Tibial nerve (tissue), 4 donors: ENCODE results near the gene PCDH12. TPM values are rescaled to one million over a fixed set of nuclear protein-coding genes. Genes with fewer than 3 reads are reported as not detected.

Experiments
- DNase-seq, 2 donors: peaks; one replicate each; pipeline ENCODE4 v3.0.0-alpha.2; 2019; ENCODE audit warnings: low spot score in 2 of 2
- H3K27ac ChIP-seq, 4 donors: fragments of 200-600 bp; sonication (generic) in 3 of 4; one replicate each; pipeline ENCODE4 v1.5.1; 2017 to 2019; ENCODE audit warnings: mild to moderate bottlenecking in 1 of 4
- H3K27me3 ChIP-seq, 2 donors: fragments of 200-600 bp; sonication (generic) in 1 of 2; one replicate each; pipeline versions ENCODE4 v1.5.1 to v1.6.0; 2017 to 2019
- H3K36me3 ChIP-seq, 3 donors: fragments of 200-600 bp; sonication (generic); one replicate each; pipeline ENCODE4 v1.5.1; 2018 to 2019
- H3K4me1 ChIP-seq, 4 donors: fragments of 200-600 bp; sonication (generic) in 3 of 4; one replicate each; pipeline ENCODE4 v1.5.1; 2017 to 2019
- H3K4me3 ChIP-seq, 4 donors: fragments of 200-600 bp; sonication (generic) in 3 of 4; one replicate each; pipeline ENCODE4 v1.5.1; 2017 to 2019; ENCODE audit warnings: mild to moderate bottlenecking in 1 of 4, moderate library complexity in 1 of 4
- H3K9me3 ChIP-seq, 4 donors: fragments of 200-600 bp; sonication (generic) in 3 of 4; one replicate each; pipeline ENCODE4 v1.5.1; 2017 to 2019
- CTCF ChIP-seq, 5 experiments: fragments of 200-600 bp in 3 of 5; fragments of 450-650 bp in 2 of 5; sonication (generic) in 3 of 5; IDR thresholded peaks; one replicate each; pipeline ENCODE4 v1.5.1; 2016 to 2019; ENCODE audit warnings: antibody characterized with exemption in 5 of 5, mild to moderate bottlenecking in 3 of 5, moderate library complexity in 2 of 5
- EP300 ChIP-seq, 2 donors: sonication (generic); formaldehyde crosslinking; IDR thresholded peaks; one replicate each; pipeline ENCODE4 v1.6.1; 2017; ENCODE audit warnings: antibody characterized with exemption in 2 of 2, mild to moderate bottlenecking in 1 of 2
- POLR2A ChIP-seq, 2 donors: fragments of 450-650 bp; IDR thresholded peaks; one replicate each; pipeline ENCODE4 v1.6.1; 2017; ENCODE audit warnings: antibody characterized with exemption in 2 of 2, mild to moderate bottlenecking in 2 of 2, moderate library complexity in 2 of 2
- WGBS, 2 donors: methylation state at CpG; one replicate each; pipeline ENCODE4 v1.1.5; 2018; 5-methylcytosine and 5-hydroxymethylcytosine counted together
- total RNA-seq, 4 donors: library from RNA; depleted of rRNA; stranded (reverse); fragments of >200 nt; gene quantifications; one replicate each; pipeline ENCODE4 v1.1.0, GENCODE V29; 2016

PCDH12 gene
- total RNA-seq, 4 donors from 2014 or later = 1.0 to 4.5 (median 2.6) TPM

- peaks cover 0 to 7% (median 0%) of the 10 kb centered on the region in 3 donors for H3K36me3 ChIP-seq
- no peaks in the 10 kb centered on the region for H3K9me3 ChIP-seq
- no peak for DNase-seq
- TF ChIP-seq EP300 (IDR thresholded peaks at IDR 0.05) = no peak
- TF ChIP-seq POLR2A (IDR thresholded peaks at IDR 0.05) = no peak
- TF ChIP-seq CTCF (IDR thresholded peaks at IDR 0.05) = no peak
- no peaks in the 10 kb centered on the region for H3K27me3 ChIP-seq
- peaks cover 0 to 19% (median 0%) of the 10 kb centered on the region in 4 donors for H3K4me1 ChIP-seq
- WGBS, 2 donors = 90 to 92% methylated on average over 2 of the region's 2 CpGs
- H3K27ac ChIP-seq = no peak overlapping the region
- H3K4me3 ChIP-seq = no peak overlapping the region
These were observed 9.2 kb downstream of the PCDH12 start for GRCh38 chr5:141948812-141949211.

- Histone ChIP-seq H3K27ac (no peak overlapping the region), H3K4me1 (peaks cover 0 to 18% (median 0%) of the 10 kb centered on the region in 4 donors), H3K36me3 (peaks cover 0 to 7% (median 0%) of the 10 kb centered on the region in 3 donors), H3K4me3 (no peak overlapping the region), H3K9me3 (no peaks in the 10 kb centered on the region), H3K27me3 (no peaks in the 10 kb centered on the region)
- 67 to 71% methylated on average over 4 of the region's 4 CpGs for WGBS, 2 donors
- TF ChIP-seq POLR2A (IDR thresholded peaks at IDR 0.05) (no peak), CTCF (IDR thresholded peaks at IDR 0.05) (no peak)
- DNase-seq = no peak
These were observed 10.7 kb downstream of the PCDH12 start for GRCh38 chr5:141947316-141947715.

- peaks cover 0 to 35% (median 5%) of the 10 kb centered on the region in 4 donors for H3K4me1 ChIP-seq
- no peaks in the 10 kb centered on the region for H3K9me3 ChIP-seq
- DNase-seq = no peak
- H3K36me3 ChIP-seq = peaks cover 0 to 8% (median 0%) of the 10 kb centered on the region in 3 donors
- H3K27me3 ChIP-seq = no peaks in the 10 kb centered on the region
- no peak overlapping the region for H3K4me3 ChIP-seq
- H3K27ac ChIP-seq = no peak overlapping the region
- 30 to 42% methylated on average over 25 of the region's 25 CpGs for WGBS, 2 donors
- no peak for TF ChIP-seq CTCF (IDR thresholded peaks at IDR 0.05)
- peak in 1 of 2 donors; percentile 10 for TF ChIP-seq EP300 (IDR thresholded peaks at IDR 0.05)
These were observed 12.4 kb downstream of the PCDH12 start for GRCh38 chr5:141945511-141946051.

GRCh38 chr5:141944076-141944475, 13.9 kb downstream of the PCDH12 start:
- DNase-seq = no peak
- Histone ChIP-seq H3K4me1 (peaks cover 0 to 38% (median 5%) of the 10 kb centered on the region in 4 donors), H3K4me3 (no peak overlapping the region), H3K27me3 (no peaks in the 10 kb centered on the region), H3K36me3 (peaks cover 0 to 15% (median 0%) of the 10 kb centered on the region in 3 donors), H3K27ac (no peak overlapping the region), H3K9me3 (no peaks in the 10 kb centered on the region)
- TF ChIP-seq POLR2A (IDR thresholded peaks at IDR 0.05) = no peak
- no peak for TF ChIP-seq EP300 (IDR thresholded peaks at IDR 0.05)
- TF ChIP-seq CTCF (IDR thresholded peaks at IDR 0.05) = no peak
- WGBS, 2 donors = 77 to 80% methylated on average over 9 of the region's 9 CpGs

- WGBS, 2 donors = 69 to 70% methylated on average over 9 of the region's 9 CpGs
These were observed 15.7 kb downstream of the PCDH12 start for GRCh38 chr5:141942185-141942857.

More at GRCh38 chr5:141942185-141942857, 15.7 kb downstream of the PCDH12 start:
- TF ChIP-seq POLR2A (IDR thresholded peaks at IDR 0.05) = no peak
- TF ChIP-seq CTCF (IDR thresholded peaks at IDR 0.05) = no peak
- TF ChIP-seq EP300 (IDR thresholded peaks at IDR 0.05) = no peak
- Histone ChIP-seq H3K27me3 (no peaks in the 10 kb centered on the region), H3K27ac (peak overlapping the region in 2 of 4 donors; percentile 27 to 44), H3K9me3 (no peaks in the 10 kb centered on the region), H3K36me3 (peaks cover 0 to 32% (median 8%) of the 10 kb centered on the region in 3 donors), H3K4me1 (peaks cover 0 to 38% (median 5%) of the 10 kb centered on the region in 4 donors), H3K4me3 (no peak overlapping the region)
- DNase-seq = no peak
